Heart right ventricle (tissue), 16 donors: ENCODE results near the gene EMP3. TPM values are rescaled to one million over a fixed set of nuclear protein-coding genes. Genes with fewer than 3 reads are reported as not detected.

Source experiments
- ATAC-seq, 8 donors: fragments of 200-7000 bp; cut with Tn5 transposase; one replicate each; pipeline ENCODE4 v1.9.1; 2020; ENCODE audit warnings: mild to moderate bottlenecking in 8 of 8, moderate library complexity in 8 of 8, moderate number of reproducible peaks in 1 of 8
- DNase-seq, 2 donors: peaks; one replicate each; pipeline ENCODE4 v3.0.0-alpha.2; 2020
- H3K27ac ChIP-seq, 10 donors: fragments of 200-600 bp; sonication (generic) in 2 of 10; one replicate each; pipeline versions ENCODE4 v1.5.0 to v1.8.0; 2020 to 2022; ENCODE audit warnings: mild to moderate bottlenecking in 3 of 10
- H3K27me3 ChIP-seq, 7 donors: fragments of 200-600 bp; one replicate each; pipeline ENCODE4 v1.8.0; 2021 to 2022; ENCODE audit warnings: mild to moderate bottlenecking in 2 of 7
- H3K36me3 ChIP-seq, 9 donors: fragments of 200-600 bp; sonication (generic) in 1 of 9; one replicate each; pipeline versions ENCODE4 v1.5.0 to v1.8.0; 2020 to 2022; ENCODE audit warnings: mild to moderate bottlenecking in 2 of 9
- H3K4me1 ChIP-seq, 9 donors: fragments of 200-600 bp; sonication (generic) in 1 of 9; one replicate each; pipeline versions ENCODE4 v1.5.0 to v1.8.0; 2020 to 2022; ENCODE audit warnings: mild to moderate bottlenecking in 4 of 9
- H3K4me3 ChIP-seq, 10 donors: fragments of 200-600 bp; sonication (generic) in 2 of 10; one replicate each; pipeline versions ENCODE4 v1.5.0 to v1.8.0; 2020 to 2022; ENCODE audit warnings: mild to moderate bottlenecking in 7 of 10, moderate library complexity in 2 of 10
- H3K9me3 ChIP-seq, 11 donors: fragments of 200-600 bp in 10 of 11; sonication (generic) in 2 of 11; one replicate each; pipeline versions ENCODE4 v1.5.0 to v1.8.0; 2013 to 2022; ENCODE audit warnings: mild to moderate bottlenecking in 2 of 11, control low read depth in 1 of 11, moderate library complexity in 1 of 11
- WGBS, 2 donors: extraction: QIAGEN DNeasy Blood & Tissue Kit; methylation state at CpG; one replicate each; pipeline ENCODE4 v1.1.7; 2013; ENCODE audit warnings: inconsistent platforms in 1 of 2; 5-methylcytosine and 5-hydroxymethylcytosine counted together
- intact Hi-C, 10 donors: fragments of 100-400 bp; cut with DNase I; formaldehyde crosslinking; loops; one replicate each; pipeline versions ENCODE4 v1.11.1 to v1.14.2; 2022
- polyA plus RNA-seq, 2 donors: library from polyadenylated mRNA; stranded (reverse); fragments of 200-250 nt; gene quantifications; one replicate each; pipeline ENCODE4 v1.2.3, GENCODE V29; 2013
- total RNA-seq, 10 donors: library from RNA; stranded (reverse); fragmentation: NEBNext Ultra II Directional in 3 of 10; extraction: Animal tissue kit (Norgen Biotek cat#: 25700) in 3 of 10; gene quantifications; one replicate each; pipeline versions ENCODE4 v1.2.1 to v1.2.4, GENCODE V29; 2021 to 2023
- TF ChIP-seq, protein P1 (sequence below), 9 donors: fragments of 200-600 bp; sonication (generic) in 2 of 9; IDR thresholded peaks; one replicate each; pipeline versions ENCODE4 v1.5.0 to v1.8.0; 2021 to 2022; ENCODE audit warnings: antibody characterized with exemption in 9 of 9, mild to moderate bottlenecking in 5 of 9, moderate library complexity in 1 of 9
- donor health status: Arrhythmogenic right ventricular cardiomyopathy.
- donor health status: ischemic (EF 13 %, LVEDD 7.1; RV severe dilation, severe dysfunction).
- donor health status: healthy with polysubstance abuse.
- donor health status: DM: no; HTN: yes; CAD: no.
- donor health status: DM: no; HTN: no; CAD: no.
- donor health status: ischemic (EF 25% LVEDD 6.9; RV normal size, moderate dysfunction).
- donor health status: ischemic (EF 25% LVEDD 5.7; RV mildly dilated, moderate dysfunction).
- donor health status: healthy.
- donor health status: DM: yes; HTN: yes; CAD: no.
- donor health status: Ischemic cardiomyopathy.
- donor health status: ischemic (EF 35%, LVEDD 5.7; RV mildly dilated, moderate dysfunction).
- donor health status: nonischemic (EF 11% LVEDD 7.7; RV severe dilation, severe dysfunction).
- donor health status: DM: yes; HTN: yes; CAD: no.
- donor health status: PGD.
- donor health status: ischemic (EF 29% LVEDD 5.4; RV normal size, mild dysfunction).
- donor health status: nonischemic (EF 23%, LVEDD 6.1; RV moderate dilation, normal function).

Gene EMP3
- total and polyA plus RNA-seq, 12 donors: 18.8 to 124 (median 38.5) TPM

DNA sequence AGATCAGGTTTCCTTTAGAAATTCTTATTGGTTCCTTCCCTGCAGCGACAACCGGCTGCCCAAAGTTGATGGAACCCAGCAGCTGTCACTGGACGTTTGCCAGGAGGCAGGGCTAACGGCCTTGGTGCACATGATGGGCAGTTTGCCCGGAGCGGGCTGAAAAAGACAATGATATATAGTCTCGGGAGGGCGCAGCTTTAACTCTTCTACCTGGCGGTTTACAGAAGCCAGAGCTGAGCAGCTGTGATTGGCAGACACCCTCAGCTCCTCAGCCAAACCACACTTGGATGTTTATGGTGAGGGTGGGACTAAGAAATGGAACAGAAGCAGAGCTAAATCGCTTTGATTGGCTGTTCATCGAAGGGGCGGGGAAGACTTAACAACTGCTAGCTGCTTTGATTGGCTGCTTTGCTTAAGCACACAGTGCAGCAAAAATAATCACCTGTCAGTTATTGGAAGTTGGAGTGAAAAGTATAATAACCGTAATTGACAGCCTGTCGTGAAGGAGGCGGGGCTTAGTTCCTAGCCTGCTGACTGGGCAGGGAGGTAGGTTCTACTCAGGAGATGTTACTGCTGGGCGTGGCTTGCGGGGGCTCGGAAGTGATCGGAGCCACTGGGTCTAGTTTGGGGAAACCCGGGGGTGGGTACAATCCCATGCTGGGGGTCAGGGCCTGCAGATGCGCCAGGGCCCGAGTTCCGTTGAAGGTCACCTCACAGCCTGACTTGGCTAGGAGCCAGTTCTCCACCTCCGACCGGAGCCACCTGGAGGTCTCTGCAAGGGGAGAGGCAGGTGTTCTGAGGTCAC is 7.5 kb downstream of the EMP3 start:
- intact Hi-C loops: loop anchor here in 1 of 10 donors (1.0 to 2.0 kb wide), 2 partner anchors 12 to 62 kb away; partner anchors contain the start of gene ZNF114
- TF ChIP-seq, protein P1, sequence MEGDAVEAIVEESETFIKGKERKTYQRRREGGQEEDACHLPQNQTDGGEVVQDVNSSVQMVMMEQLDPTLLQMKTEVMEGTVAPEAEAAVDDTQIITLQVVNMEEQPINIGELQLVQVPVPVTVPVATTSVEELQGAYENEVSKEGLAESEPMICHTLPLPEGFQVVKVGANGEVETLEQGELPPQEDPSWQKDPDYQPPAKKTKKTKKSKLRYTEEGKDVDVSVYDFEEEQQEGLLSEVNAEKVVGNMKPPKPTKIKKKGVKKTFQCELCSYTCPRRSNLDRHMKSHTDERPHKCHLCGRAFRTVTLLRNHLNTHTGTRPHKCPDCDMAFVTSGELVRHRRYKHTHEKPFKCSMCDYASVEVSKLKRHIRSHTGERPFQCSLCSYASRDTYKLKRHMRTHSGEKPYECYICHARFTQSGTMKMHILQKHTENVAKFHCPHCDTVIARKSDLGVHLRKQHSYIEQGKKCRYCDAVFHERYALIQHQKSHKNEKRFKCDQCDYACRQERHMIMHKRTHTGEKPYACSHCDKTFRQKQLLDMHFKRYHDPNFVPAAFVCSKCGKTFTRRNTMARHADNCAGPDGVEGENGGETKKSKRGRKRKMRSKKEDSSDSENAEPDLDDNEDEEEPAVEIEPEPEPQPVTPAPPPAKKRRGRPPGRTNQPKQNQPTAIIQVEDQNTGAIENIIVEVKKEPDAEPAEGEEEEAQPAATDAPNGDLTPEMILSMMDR (IDR thresholded peaks at IDR 0.05): no peak
- Histone ChIP-seq H3K27me3 (no peaks in the 10 kb centered on the region), H3K27ac (peak overlapping the region; percentile 64 to 94 (median 85)), H3K4me3 (peak overlapping the region in 9 of 10 donors; percentile 31 to 67 (median 54)), H3K36me3 (peaks cover 0 to 42% (median 0%) of the 10 kb centered on the region in 9 donors), H3K4me1 (peaks cover 10 to 65% (median 32%) of the 10 kb centered on the region in 9 donors), H3K9me3 (peaks cover 0 to 8% (median 0%) of the 10 kb centered on the region in 11 donors)
- ATAC-seq: peak; percentile 72 to 85 (median 82)
- DNase-seq: peak; percentile 86 to 92
- WGBS, 2 donors: 0 to 2% methylated on average over 25 of the region's 25 CpGs

DNA sequence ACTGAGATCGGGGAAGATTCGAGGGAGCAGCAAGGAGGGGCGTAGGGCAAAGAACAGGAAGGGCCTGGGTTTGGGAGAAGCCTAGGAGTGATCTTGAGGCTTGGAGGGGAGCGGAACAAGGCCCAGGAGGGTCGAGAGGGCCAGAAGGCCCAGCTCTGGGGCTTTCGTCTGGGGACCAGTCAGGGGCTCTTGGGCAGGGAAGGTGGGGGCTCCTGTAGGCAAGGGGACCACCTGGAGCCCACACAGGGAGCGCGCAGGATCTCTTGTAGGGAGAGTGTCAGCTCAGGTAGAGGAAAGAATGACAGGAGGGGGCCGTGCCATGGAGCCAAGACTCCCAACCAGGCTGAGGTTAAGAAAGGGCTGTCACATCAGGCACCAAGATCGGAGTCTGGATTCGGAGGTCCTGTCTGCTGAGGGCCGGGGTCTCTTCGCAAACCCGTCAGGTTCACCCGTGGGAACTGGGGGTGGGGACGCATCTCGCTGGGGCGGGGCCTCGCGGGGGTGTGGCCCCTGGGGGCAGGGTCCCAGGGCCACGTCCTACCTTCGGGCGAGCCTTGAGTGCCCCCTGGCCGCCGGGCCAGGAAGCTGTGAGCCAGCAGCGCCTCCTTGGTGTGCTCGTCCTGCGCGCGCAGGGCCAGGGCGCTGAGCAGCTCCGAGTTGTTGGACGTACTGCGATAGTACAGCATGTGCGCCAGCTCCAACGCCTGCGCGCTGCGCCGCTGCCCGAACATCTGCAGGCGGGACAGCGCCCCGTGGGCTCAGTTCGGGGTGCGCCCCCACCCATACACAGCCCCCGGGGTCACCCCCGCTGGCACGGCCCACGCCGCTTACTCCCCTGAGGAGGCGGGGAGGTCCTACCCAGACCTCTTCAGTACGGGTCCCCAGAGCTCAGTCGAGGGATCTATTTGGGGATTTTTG is 8.4 kb downstream of the EMP3 start:
- 3 to 7% methylated on average over 52 to 54 of the region's 54 CpGs for WGBS, 2 donors
- peak overlapping the region in 9 of 10 donors; percentile 31 to 67 (median 54) for H3K4me3 ChIP-seq

DNA sequence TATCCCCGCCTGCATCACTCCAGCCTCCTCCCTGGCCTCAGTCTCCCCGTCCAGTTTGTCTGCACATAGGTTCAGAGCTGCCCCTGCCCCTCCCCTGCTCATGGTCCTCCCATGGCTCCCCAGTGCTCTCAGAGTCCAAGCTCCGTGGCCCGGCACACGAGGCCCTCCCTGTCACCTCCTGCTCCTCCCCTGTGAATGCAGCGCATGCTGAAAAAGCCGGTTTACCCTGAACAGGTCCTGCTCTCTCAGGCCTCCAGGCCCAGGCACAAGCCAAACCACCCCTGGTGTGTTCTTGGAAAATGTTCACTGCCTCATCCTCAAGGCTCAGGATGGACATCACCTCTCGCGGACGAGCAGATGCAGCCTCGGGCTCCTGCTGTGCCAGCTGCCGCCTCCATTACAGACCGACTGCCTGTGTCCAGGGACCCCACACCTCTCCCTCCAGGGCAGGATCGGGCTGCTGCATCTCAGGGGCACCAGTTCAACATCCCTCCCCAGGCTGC is 13.0 kb downstream of the EMP3 start:
- DNase-seq (no peak), ATAC-seq (no peak)
- Histone ChIP-seq H3K27ac (no peak overlapping the region), H3K9me3 (no peaks in the 10 kb centered on the region), H3K4me3 (no peak overlapping the region), H3K27me3 (no peaks in the 10 kb centered on the region), H3K36me3 (peaks cover 0 to 33% (median 0%) of the 10 kb centered on the region in 9 donors), H3K4me1 (peaks cover 3 to 13% (median 9%) of the 10 kb centered on the region in 9 donors)
- TF ChIP-seq, protein P1 (IDR thresholded peaks at IDR 0.05): no peak
- intact Hi-C loops: no loop called here
- 90 to 95% methylated on average over 14 of the region's 14 CpGs for WGBS, 2 donors

More for the DNA sequence above, 8.4 kb downstream of the EMP3 start:
- Histone ChIP-seq H3K9me3 (peaks cover 0 to 2% (median 0%) of the 10 kb centered on the region in 11 donors), H3K36me3 (peaks cover 0 to 33% (median 0%) of the 10 kb centered on the region in 9 donors), H3K27me3 (no peaks in the 10 kb centered on the region), H3K4me1 (peaks cover 10 to 56% (median 31%) of the 10 kb centered on the region in 9 donors), H3K27ac (peak overlapping the region; percentile 64 to 94 (median 85))
- ATAC-seq: peak; percentile 83 to 89 (median 87)
- intact Hi-C loops: loop anchor here in 2 of 10 donors (1.0 to 2.0 kb wide), 3 partner anchors 12 to 63 kb away; partner anchors contain the start of gene ZNF114 (in 1 of the 2)
- peak; percentile 86 to 92 for DNase-seq
- TF ChIP-seq, protein P1 (IDR thresholded peaks at IDR 0.05): peak; percentile 74 to 97 (median 87)
